GM18519 (cell line): ENCODE measurements around the gene FAM236D.
A peak's percentile ranks its signal among the peaks of the same experiment; 100 is the strongest.
"Not testable (repeated sequence)": the region's sequence is repeated elsewhere in the genome, so short reads cannot be mapped to it uniquely, and the experiment has no call there.

Experiments
- ATAC-seq: cut with Tn5 transposase; IDR thresholded peaks from one replicate; pipeline ENCODE4 v1.9.1; 2021; ENCODE audit warnings: mild to moderate bottlenecking, moderate library complexity; ENCODE audit not compliant: unreplicated experiment, low FRiP score

The FAM236D gene

DNA sequence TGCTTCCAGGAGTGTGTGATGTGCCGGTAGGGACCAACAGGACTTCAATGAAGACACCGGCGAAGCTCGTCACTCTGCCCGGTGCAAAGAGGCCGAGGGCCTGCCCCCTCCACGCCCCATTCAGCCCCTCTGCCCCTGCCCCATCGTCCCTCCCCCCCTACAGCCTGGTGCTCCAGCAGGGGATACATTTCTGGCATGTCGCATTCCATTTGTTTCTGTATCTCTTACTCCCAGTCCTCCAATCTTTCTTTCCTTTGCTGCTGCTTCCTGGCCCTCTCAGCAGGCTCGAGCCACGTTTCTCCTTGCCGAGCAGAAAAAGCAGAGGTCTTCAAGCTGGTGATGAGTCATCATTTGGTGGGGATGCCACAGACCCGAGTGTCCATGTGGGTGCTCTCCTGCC is at the start of gene FAM236D:
Gene FAM236D (minus strand): TSS at position 101 of the 400 bp plus-strand sequence. CDS start 100 bp downstream, at position 1.
- ATAC-seq: not testable (repeated sequence)

DNA sequence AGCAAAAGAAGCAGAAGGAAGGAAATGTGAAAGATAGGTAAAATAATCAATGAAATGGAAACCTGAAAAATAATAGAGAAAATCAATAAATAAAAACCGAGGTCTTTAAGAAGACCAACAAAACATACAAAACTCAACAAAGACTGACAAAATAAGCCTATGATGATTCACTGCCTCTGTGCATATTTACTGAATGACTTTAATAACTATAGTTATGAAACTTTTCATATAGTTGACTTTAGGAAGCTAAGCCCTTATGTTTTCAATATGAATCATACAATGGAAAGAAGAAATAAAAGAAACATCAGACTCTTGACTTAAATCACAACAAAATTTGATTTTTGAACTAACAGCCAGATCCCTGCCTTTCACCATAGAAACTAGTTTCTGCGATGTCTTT is 29.5 kb upstream of the FAM236D start:
- not testable (repeated sequence) for ATAC-seq

DNA sequence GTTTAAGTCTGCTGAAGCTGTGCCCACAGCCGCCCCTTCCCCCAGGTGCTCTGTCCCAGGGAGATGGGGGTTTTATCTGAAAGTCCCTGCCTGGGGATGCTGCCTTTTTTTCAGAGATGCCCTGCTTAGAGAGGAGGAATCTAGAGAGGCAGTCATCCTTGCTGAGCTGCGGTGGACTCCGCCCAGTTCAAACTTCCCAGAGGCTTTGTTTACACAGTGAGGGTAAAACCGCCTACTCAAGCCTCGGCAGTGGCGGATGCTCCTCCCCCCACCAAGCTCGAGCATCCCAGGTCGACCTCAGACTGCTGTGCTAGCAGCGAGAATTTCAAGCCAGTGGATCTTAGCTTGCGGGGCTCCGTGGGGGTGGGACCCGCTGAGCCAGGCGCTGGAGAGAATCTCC is 22.7 kb upstream of the FAM236D start:
- ATAC-seq: not testable (repeated sequence)

DNA sequence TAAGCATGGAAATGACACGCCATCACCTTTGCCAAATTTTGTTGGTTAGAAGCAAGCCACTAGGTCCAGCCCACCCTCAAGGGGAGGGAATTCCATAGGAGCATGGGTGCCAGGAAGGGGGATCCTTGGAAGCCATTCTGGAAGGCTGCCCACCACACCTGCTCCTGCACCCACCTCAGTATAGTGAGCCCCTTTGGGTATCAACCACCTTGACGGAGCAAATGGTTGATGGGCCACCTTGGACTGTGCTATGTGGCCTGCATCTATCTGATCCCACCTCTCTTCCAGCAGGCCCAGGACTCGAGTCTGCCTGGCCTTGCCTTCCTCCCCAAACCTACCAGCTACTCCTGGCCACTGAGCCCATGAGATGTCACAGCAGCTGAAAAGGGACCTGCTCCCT is 17.6 kb downstream of the FAM236D start:
- not testable (repeated sequence) for ATAC-seq

DNA sequence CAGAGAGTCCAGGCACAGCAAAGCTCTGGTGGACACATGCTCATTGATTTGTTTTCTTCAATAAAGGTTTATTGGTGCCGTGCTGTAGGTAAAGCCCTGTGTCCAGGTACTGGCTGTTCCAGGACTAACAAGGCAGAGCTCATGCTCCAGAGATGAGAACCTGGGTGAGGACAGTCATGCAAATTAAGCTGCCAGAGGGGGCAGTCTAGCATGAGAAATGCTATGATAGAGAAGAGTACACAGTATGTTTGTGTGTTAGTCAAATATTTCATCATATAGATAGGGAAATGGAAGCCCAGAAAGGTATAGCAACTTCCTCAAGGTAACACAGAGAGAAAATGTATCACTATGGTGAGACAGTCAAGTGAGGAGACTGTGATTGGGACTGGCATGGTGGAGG is 19.9 kb downstream of the FAM236D start:
- ATAC-seq: not testable (repeated sequence)

DNA sequence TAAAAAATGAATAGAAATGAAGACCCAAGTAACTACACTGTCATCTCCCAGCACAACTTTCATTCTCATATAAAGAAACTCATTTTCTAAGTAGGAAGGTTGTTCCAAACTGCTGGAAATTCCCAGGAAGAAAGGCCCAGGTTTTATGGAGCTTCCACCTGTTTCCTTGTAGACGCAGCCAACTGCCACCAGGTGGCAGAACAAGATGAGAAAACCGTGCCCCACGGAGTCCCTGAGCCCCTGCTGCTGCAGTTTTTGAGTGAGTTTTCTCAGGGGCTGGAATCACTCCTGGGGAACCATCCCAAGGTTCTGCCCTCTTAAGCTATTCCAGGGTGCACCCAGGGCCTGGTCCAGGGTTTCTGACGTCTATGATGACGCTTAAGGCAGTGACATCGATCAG is 24.0 kb downstream of the FAM236D start:
- ATAC-seq: not testable (repeated sequence)

DNA sequence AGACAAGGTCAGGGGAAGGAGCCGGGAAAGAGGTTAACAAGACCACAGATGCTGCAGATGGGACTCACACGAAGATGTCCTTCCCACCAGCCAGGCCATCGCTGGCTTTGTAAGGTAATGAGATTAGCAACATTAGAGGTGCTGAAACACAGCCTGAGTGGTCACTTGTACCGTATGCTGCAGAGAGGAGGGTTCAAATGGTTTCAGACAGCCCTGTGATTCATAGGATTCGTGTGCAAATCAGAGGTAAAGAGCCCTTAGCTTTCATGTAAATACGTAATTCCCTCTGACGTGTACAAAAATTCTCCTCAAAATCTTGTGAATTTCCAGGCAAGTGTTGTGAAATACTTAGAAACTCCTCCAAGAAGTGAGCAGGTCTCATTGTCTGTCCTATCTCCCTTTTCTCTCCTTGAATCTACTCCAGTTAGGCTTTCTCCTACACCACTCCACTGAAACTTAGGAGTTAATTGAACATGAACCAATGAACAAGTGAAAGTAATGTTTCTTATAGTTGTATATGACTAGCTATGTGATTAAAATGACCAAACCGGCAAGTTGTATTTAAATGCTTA is 24.6 kb downstream of the FAM236D start:
- not testable (repeated sequence) for ATAC-seq

DNA sequence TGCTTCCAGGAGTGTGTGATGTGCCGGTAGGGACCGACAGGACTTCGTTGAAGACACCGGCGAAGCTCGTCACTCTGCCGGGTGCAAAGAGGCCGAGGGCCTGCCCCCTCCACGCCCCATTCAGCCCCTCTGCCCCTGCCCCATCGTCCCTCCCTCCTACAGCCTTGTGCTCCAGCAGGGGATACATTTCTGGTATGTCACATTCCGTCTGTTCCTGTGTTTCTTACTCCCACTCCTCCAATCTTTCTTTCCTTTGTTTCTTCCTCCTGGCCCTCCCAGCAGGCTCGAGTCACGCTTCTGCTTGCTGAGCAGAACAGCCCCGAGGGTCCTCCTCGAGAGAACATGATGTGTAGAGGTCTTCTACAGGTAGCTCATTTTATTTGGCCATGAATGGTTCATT is 25.4 kb downstream of the FAM236D start, which contains the start of gene FAM236B:
Gene FAM236B (minus strand): TSS at position 101 of the 400 bp plus-strand sequence. CDS start 100 bp downstream, at position 1.
- not testable (repeated sequence) for ATAC-seq

DNA sequence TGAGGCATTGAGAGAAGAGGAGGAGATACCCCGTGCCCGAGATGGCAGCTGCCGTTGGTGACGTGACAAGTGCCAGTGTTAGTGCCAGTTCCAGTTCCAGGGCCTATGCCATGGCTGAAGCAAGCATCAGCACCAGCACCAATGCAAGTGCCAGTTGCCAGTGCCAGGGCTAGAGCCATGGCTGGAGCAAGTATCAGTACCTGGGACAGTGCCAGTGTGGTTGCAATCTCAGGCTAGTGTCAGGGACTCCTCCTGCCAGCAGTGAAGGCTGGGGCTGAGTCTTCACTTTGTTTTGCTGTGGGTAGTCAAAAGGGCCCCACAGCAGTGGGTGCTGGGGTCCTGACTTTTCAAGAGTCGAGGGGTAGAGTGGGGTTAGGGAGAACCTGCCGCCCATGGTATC is 29.9 kb downstream of the FAM236D start:
- ATAC-seq: not testable (repeated sequence)

DNA sequence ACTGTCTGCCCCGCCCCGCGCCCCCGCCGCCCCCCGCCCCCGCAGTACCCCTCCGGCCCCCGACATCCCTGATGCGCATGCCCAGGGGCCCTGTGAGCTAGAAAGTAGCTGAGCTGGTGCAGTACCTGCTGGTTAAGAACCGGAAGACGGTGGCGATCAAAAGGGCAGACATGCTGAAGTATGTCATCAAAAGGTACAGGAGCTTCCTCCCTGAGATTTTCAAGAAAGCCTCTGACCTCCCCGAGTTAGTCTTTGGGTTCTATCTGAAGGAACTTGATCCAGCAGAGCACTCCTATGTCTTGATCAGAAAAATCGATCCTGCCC is 30.6 kb downstream of the FAM236D start:
- ATAC-seq: peak; percentile 66

DNA sequence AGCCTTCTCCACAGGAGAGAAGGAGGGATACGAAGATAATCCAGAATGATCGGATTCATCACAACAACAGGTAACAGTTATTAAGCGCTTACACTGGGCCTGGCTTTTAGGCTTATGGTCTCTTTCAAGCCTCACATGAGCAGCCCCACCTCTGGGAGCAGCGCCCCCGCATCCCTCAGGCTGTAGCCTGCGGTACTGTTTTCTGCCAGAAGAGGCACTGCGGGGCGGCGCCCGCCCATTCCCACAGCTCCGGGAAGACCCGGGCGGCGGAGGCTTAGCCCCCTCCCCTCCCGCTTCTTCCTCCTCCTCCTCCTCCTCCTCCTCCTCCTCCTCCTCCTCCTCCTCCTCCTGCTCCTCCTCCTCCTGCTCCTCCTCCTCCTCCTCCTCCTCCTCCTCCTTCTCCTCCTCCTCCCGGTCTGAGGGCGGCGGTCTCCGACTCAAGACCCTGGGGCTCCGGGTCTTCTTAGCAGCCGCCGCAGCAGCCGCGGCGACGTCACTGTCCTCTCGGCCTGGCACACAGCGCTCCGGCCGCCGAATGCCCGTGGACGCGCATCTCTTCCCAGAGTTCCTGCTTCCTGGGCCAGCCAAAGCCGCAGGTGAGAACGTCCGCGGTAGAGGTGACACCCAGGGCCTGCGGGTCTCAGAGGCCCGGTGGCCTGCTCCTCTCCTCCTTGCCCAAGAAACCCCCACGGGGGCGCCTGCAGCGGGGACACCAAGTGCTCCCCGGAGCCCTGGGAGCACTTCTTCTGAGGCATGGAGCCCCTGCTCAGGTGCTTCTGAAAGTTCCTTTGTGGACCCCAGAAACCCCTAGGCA is 31.1 kb downstream of the FAM236D start, which contains the start of gene DMRTC1B:
Gene DMRTC1B (plus strand): TSS at position 238 of the 814 bp plus-strand sequence. CDS start 68,246 bp downstream, outside the sequence.
- peak; percentile 87 for ATAC-seq

DNA sequence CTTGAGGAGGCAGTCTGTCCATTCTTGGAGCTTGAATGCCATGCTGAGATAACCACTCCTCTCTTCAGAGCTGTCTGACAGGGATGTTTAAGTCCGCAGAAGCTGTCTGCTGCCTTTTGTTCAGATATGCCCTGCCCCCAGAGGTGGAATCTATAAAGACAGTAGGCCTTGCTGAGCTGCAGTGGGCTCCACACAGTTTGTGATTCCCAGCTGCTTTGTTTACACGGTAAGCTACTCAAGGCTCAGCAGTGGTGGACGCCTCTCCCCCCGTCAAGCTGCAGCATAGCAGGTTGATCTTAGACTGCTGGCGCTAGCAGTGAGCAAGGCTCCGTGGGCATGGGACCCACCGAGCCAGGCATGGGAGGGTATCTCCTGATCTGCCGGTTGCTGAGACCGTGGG is 47.6 kb downstream of the FAM236D start:
- not testable (repeated sequence) for ATAC-seq
